SK-N-SH (cell line): Measurements from ENCODE around the gene AQP9. TPM values are rescaled to one million over a fixed set of nuclear protein-coding genes. Genes with fewer than 3 reads are reported as not detected.

Experiments
- CTCF ChIA-PET: fragments of 300-600, 350-600 bp; formaldehyde crosslinking; extraction: SDS; loops from one replicate; lab custom pipeline; 2021; lab: Yijun Ruan, JAX
- POLR2A ChIA-PET: fragments of 350-600 bp; sonication (Branson Sonifier 250); formaldehyde crosslinking; extraction: SDS; loops from one replicate; lab custom pipeline; 2020; ENCODE audit warnings: antibody characterized with exemption, inconsistent platforms; lab: Yijun Ruan, JAX
- DNase-seq: peaks from one replicate; pipeline ENCODE4 v3.0.0; 2012
- H2AFZ ChIP-seq: fragments of 200-600 bp; sonication (generic); 2 replicates; pipeline ENCODE4 v1.8.1; 2016; ENCODE audit warnings: antibody characterized with exemption, mild to moderate bottlenecking, low read depth
- H3F3A ChIP-seq: fragments of 200-600 bp; sonication (generic); replicated peaks from 2 replicates; pipeline ENCODE3; 2016; ENCODE audit warnings: antibody characterized with exemption, mild to moderate bottlenecking; ENCODE audit not compliant: insufficient read depth
- H3K27ac ChIP-seq, 2 experiments: fragments of 200-500 bp in 1 of 2; fragments of 200-600 bp in 1 of 2; sonication (Bioruptor generic) in 1 of 2; sonication (generic), shearing (Covaris generic) in 1 of 2; 2 replicates each; pipeline versions ENCODE4 v1.5.1 to v1.6.1; 2014 to 2016; ENCODE audit warnings: low read depth in 2 of 2, inconsistent platforms in 1 of 2, low read length in 1 of 2, mild to moderate bottlenecking in 1 of 2, mixed read lengths in 1 of 2
- H3K27me3 ChIP-seq: fragments of 200-600 bp; sonication (generic), shearing (Covaris generic); 2 replicates; pipeline ENCODE4 v1.6.1; 2016; ENCODE audit warnings: mixed run types; ENCODE audit not compliant: insufficient read depth
- H3K36me3 ChIP-seq, 2 experiments: fragments of 200-500 bp in 1 of 2; fragments of 200-600 bp in 1 of 2; sonication (Bioruptor generic) in 1 of 2; sonication (generic) in 1 of 2; replicated peaks in 1 of 2; 2 replicates each; pipeline versions ENCODE3 to v1.5.1; 2014 to 2016; ENCODE audit warnings: low read length in 1 of 2, mild to moderate bottlenecking in 1 of 2; ENCODE audit not compliant: insufficient read depth in 2 of 2, control insufficient read depth in 1 of 2
- H3K4me1 ChIP-seq, 2 experiments: fragments of 200-500 bp in 1 of 2; fragments of 200-600 bp in 1 of 2; sonication (Bioruptor generic) in 1 of 2; sonication (generic), shearing (Covaris generic) in 1 of 2; 2 replicates each; pipeline versions ENCODE4 v1.5.1 to v1.6.1; 2014 to 2016; ENCODE audit warnings: low read depth in 1 of 2, low read length in 1 of 2, mixed run types in 1 of 2; ENCODE audit not compliant: insufficient read depth in 2 of 2, control insufficient read depth in 1 of 2
- H3K4me2 ChIP-seq: fragments of 200-600 bp; sonication (generic), shearing (Covaris generic); 2 replicates; pipeline ENCODE4 v1.6.1; 2017; ENCODE audit warnings: mixed run types
- H3K4me3 ChIP-seq, 2 experiments: fragments of 200-500 bp in 1 of 2; fragments of 200-600 bp in 1 of 2; sonication (Bioruptor generic) in 1 of 2; sonication (generic), shearing (Covaris generic) in 1 of 2; 2 replicates each; pipeline versions ENCODE4 v1.5.1 to v1.8.1; 2014 to 2016; ENCODE audit warnings: low read depth in 2 of 2, inconsistent platforms in 1 of 2, low read length in 1 of 2, mild to moderate bottlenecking in 1 of 2, mixed read lengths in 1 of 2, moderate library complexity in 1 of 2
- H3K79me2 ChIP-seq: fragments of 200-600 bp; sonication (generic); 2 replicates; pipeline ENCODE4 v1.8.1; 2017; ENCODE audit warnings: mild to moderate bottlenecking; ENCODE audit not compliant: insufficient read depth
- H3K9ac ChIP-seq: fragments of 200-600 bp; sonication (generic); 2 replicates; pipeline ENCODE4 v1.6.1; 2017; ENCODE audit warnings: mixed run types
- H3K9me2 ChIP-seq: fragments of 200-600 bp; sonication (generic); 2 replicates; pipeline ENCODE4 v1.6.1; 2017; ENCODE audit warnings: mixed run types
- H3K9me3 ChIP-seq: fragments of 200-600 bp; sonication (generic); 2 replicates; pipeline ENCODE4 v1.6.1; 2017; ENCODE audit warnings: mixed run types, mild to moderate bottlenecking, moderate library complexity
- H4K20me1 ChIP-seq: fragments of 200-600 bp; sonication (generic); 2 replicates; pipeline ENCODE4 v1.6.1; 2017; ENCODE audit warnings: mild to moderate bottlenecking, mixed run types; ENCODE audit not compliant: insufficient read depth
- EZH2phosphoT487 ChIP-seq: fragments of 200-600 bp; sonication (generic); IDR thresholded peaks from 2 replicates; pipeline ENCODE4 v1.6.1; 2017; ENCODE audit warnings: low read depth, mixed run types, mild to moderate bottlenecking, antibody characterized with exemption, moderate library complexity, borderline replicate concordance
- FOXJ3 ChIP-seq: sonication (generic); formaldehyde crosslinking; IDR thresholded peaks from 2 replicates; pipeline ENCODE4 v1.5.1; 2020; ENCODE audit warnings: mild to moderate bottlenecking, missing genetic modification reagents
- GATA2 ChIP-seq: sonication (generic); formaldehyde crosslinking; IDR thresholded peaks from 2 replicates; pipeline ENCODE4 v1.5.0; 2020; ENCODE audit warnings: mild to moderate bottlenecking, missing genetic modification reagents
- MXI1 ChIP-seq: IDR thresholded peaks from 2 replicates; pipeline ENCODE4 v1.6.1; 2012; ENCODE audit warnings: mild to moderate bottlenecking, low read depth, low read length, improper control_type of control experiment
- RAD21 ChIP-seq: IDR thresholded peaks from 2 replicates; pipeline ENCODE4 v1.6.1; 2012; ENCODE audit warnings: mild to moderate bottlenecking, low read length
- RXRA ChIP-seq: IDR thresholded peaks from 2 replicates; pipeline ENCODE4 v1.4.0; 2012; ENCODE audit warnings: low read depth, mild to moderate bottlenecking, borderline replicate concordance
- SMC3 ChIP-seq: IDR thresholded peaks from 2 replicates; pipeline ENCODE4 v1.6.1; 2012; ENCODE audit warnings: low read depth, low read length, improper control_type of control experiment
- TAF1 ChIP-seq: IDR thresholded peaks from 2 replicates; pipeline ENCODE4 v1.6.1; 2012; ENCODE audit warnings: low read depth, mild to moderate bottlenecking, low read length, moderate library complexity, borderline replicate concordance
- WGBS: methylation state at CpG from one replicate; pipeline ENCODE4 v1.1.6; 2017; ENCODE audit warnings: low lambda C conversion rate; 5-methylcytosine and 5-hydroxymethylcytosine counted together
- polyA plus RNA-seq, 3 experiments: library from polyadenylated mRNA; depleted of rRNA; stranded (reverse); fragments of >200 nt; gene quantifications; 2 replicates each; pipeline ENCODE4 v1.2.3, GENCODE V29; 2012
- TF ChIP-seq, protein P1 (sequence below): IDR thresholded peaks from 2 replicates; pipeline ENCODE4; 2012
- TF ChIP-seq, protein P2 (sequence below): fragments of 150-350 bp; IDR thresholded peaks from 2 replicates; pipeline ENCODE4 v1.6.1; 2016; ENCODE audit warnings: mild to moderate bottlenecking, low read depth, low read length
- TF ChIP-seq, protein P3 (sequence below): fragments of 200-600 bp; sonication (generic); IDR thresholded peaks from 2 replicates; pipeline ENCODE4 v1.6.1; 2017; ENCODE audit warnings: antibody characterized with exemption, mild to moderate bottlenecking, moderate library complexity
- TF ChIP-seq, protein P4 (sequence below): fragments of 150-350 bp; IDR thresholded peaks from 2 replicates; pipeline ENCODE4 v1.6.1; 2017; ENCODE audit warnings: antibody characterized with exemption, low read length, low read depth, borderline replicate concordance
- TF ChIP-seq, protein P5 (sequence below): IDR thresholded peaks from 2 replicates; pipeline ENCODE4 v1.4.0; 2012; ENCODE audit warnings: low read depth
- TF ChIP-seq, protein P6 (sequence below): IDR thresholded peaks from 2 replicates; pipeline ENCODE4 v1.6.1; 2012; ENCODE audit warnings: mild to moderate bottlenecking, low read depth, low read length, moderate library complexity

Gene AQP9
- polyA plus RNA-seq, 1 of the 3 experiments (the other 2 are of a cell fraction), result not detected

DNA sequence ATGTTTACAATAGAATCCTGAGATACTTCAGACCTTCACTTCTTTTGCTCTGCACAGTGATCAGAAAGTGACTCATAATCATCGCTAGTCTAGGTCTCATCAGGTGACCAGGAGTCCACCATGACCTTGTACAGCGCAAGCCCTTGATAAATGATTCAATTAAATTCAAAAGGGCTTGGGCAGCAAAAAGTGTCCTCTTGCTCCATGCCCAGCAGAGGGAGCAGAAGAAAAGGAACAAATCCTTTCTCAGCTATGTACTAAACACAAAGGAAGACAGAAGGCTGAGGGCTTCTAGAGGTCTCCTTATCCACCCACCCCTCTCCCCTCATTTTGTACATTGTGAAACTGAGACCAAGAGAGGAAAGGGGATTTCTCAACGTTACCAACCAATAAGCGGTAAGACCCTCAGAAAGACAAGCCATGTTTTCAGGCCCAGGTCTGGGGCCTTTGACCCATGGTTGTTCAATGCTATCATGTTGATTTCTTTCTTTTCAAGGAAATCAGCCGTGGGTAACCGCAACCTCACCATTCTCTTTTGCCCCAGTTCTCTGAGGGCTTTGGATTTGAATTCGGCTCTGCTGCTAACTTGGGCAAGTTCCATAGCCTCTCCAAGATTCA lies 74.8 kb downstream of the AQP9 start (continued):
- no peak for TF ChIP-seq RXRA
- TF ChIP-seq RAD21, result peak; percentile 31; the same call in 1 of the 2 replicates
- TF ChIP-seq, protein P1, sequence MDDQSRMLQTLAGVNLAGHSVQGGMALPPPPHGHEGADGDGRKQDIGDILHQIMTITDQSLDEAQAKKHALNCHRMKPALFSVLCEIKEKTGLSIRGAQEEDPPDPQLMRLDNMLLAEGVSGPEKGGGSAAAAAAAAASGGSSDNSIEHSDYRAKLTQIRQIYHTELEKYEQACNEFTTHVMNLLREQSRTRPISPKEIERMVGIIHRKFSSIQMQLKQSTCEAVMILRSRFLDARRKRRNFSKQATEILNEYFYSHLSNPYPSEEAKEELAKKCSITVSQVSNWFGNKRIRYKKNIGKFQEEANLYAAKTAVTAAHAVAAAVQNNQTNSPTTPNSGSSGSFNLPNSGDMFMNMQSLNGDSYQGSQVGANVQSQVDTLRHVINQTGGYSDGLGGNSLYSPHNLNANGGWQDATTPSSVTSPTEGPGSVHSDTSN, result no peak
- TF ChIP-seq, protein P2, sequence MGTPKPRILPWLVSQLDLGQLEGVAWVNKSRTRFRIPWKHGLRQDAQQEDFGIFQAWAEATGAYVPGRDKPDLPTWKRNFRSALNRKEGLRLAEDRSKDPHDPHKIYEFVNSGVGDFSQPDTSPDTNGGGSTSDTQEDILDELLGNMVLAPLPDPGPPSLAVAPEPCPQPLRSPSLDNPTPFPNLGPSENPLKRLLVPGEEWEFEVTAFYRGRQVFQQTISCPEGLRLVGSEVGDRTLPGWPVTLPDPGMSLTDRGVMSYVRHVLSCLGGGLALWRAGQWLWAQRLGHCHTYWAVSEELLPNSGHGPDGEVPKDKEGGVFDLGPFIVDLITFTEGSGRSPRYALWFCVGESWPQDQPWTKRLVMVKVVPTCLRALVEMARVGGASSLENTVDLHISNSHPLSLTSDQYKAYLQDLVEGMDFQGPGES, result no peak
- no peak for TF ChIP-seq MXI1
- 0 out of 2 replicates have a peak, but pooled peaks have one; percentile 20 for TF ChIP-seq SMC3
- no peak for TF ChIP-seq TAF1
- no peak for TF ChIP-seq GATA2 (CRISPR knock-in tag)
- TF ChIP-seq EZH2phosphoT487, result no peak
- TF ChIP-seq, protein P3, sequence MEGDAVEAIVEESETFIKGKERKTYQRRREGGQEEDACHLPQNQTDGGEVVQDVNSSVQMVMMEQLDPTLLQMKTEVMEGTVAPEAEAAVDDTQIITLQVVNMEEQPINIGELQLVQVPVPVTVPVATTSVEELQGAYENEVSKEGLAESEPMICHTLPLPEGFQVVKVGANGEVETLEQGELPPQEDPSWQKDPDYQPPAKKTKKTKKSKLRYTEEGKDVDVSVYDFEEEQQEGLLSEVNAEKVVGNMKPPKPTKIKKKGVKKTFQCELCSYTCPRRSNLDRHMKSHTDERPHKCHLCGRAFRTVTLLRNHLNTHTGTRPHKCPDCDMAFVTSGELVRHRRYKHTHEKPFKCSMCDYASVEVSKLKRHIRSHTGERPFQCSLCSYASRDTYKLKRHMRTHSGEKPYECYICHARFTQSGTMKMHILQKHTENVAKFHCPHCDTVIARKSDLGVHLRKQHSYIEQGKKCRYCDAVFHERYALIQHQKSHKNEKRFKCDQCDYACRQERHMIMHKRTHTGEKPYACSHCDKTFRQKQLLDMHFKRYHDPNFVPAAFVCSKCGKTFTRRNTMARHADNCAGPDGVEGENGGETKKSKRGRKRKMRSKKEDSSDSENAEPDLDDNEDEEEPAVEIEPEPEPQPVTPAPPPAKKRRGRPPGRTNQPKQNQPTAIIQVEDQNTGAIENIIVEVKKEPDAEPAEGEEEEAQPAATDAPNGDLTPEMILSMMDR, result peak; percentile 51
- TF ChIP-seq, all 33 proteins: peak for 3

DNA sequence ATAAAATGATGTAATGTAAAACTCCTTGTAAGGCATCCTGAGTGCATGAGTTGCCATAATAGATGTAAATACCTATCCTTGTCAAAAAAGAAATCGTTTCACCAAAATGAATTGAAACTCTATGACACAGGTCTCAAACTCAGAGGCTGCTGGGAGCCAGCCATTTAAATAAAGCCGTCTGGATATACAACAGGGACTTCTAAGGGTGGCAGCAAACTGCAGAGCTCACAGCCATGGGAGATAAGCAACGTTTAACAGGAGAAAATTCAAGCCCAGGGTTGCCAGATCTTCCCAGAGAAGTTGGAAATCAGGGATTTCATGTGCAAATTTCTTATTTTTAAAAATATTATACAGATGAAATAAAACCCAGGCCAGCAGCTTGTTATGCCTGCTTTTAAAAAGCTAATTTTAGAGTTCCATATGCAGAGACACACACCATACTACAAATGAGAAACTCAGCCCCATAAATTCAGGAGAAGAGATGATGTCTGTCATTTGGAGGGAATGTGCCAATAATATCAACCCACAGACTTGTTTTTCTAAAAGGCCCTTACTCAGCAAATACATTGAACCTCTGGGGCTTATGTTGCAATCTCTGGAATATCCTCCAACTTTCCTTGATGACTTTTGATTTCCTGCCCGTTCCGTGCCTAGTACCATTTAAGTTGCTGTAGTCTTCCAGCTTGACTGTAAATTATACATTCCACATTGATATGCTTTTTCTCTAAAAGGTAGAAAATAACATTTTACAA lies 75.6 kb downstream of the AQP9 start:
- Histone ChIP-seq H3K4me3 (no peak overlapping the region), H3K9me3 (no peaks in the 10 kb centered on the region), H3K27ac (no peak overlapping the region), H3K9me2 (no peaks in the 10 kb centered on the region), H3K9ac (no peak overlapping the region), H3F3A (no peaks in the 10 kb centered on the region), H3K36me3 (no peaks in the 10 kb centered on the region), H3K4me2 (no peak overlapping the region), H2AFZ (no peak overlapping the region), H4K20me1 (no peaks in the 10 kb centered on the region), H3K4me1 (no peaks in the 10 kb centered on the region), H3K79me2 (no peaks in the 10 kb centered on the region), H3K27me3 (no peaks in the 10 kb centered on the region)
- TF ChIP-seq, protein P4, sequence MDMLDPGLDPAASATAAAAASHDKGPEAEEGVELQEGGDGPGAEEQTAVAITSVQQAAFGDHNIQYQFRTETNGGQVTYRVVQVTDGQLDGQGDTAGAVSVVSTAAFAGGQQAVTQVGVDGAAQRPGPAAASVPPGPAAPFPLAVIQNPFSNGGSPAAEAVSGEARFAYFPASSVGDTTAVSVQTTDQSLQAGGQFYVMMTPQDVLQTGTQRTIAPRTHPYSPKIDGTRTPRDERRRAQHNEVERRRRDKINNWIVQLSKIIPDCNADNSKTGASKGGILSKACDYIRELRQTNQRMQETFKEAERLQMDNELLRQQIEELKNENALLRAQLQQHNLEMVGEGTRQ, result no peak
- TF ChIP-seq, protein P5, sequence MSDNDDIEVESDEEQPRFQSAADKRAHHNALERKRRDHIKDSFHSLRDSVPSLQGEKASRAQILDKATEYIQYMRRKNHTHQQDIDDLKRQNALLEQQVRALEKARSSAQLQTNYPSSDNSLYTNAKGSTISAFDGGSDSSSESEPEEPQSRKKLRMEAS, result no peak
- TF ChIP-seq, protein P6, sequence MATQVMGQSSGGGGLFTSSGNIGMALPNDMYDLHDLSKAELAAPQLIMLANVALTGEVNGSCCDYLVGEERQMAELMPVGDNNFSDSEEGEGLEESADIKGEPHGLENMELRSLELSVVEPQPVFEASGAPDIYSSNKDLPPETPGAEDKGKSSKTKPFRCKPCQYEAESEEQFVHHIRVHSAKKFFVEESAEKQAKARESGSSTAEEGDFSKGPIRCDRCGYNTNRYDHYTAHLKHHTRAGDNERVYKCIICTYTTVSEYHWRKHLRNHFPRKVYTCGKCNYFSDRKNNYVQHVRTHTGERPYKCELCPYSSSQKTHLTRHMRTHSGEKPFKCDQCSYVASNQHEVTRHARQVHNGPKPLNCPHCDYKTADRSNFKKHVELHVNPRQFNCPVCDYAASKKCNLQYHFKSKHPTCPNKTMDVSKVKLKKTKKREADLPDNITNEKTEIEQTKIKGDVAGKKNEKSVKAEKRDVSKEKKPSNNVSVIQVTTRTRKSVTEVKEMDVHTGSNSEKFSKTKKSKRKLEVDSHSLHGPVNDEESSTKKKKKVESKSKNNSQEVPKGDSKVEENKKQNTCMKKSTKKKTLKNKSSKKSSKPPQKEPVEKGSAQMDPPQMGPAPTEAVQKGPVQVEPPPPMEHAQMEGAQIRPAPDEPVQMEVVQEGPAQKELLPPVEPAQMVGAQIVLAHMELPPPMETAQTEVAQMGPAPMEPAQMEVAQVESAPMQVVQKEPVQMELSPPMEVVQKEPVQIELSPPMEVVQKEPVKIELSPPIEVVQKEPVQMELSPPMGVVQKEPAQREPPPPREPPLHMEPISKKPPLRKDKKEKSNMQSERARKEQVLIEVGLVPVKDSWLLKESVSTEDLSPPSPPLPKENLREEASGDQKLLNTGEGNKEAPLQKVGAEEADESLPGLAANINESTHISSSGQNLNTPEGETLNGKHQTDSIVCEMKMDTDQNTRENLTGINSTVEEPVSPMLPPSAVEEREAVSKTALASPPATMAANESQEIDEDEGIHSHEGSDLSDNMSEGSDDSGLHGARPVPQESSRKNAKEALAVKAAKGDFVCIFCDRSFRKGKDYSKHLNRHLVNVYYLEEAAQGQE, result no peak
- TF ChIP-seq FOXJ3 (CRISPR knock-in tag) (no peak), EZH2phosphoT487 (no peak)
- no peak for DNase-seq
- ChIA-PET POLR2A (interaction anchor here (0.5 kb wide), 1 partner anchor 786 kb away, joined by 3 read pairs; no protein-coding TSS in a partner anchor), CTCF (interaction anchor here (0.7 to 1.7 kb wide), 4 partner anchors 9 to 32 kb away, joined by 3 to 8 read pairs (median 4); no protein-coding TSS in a partner anchor)
- 69% methylated on average over 5 of the region's 5 CpGs for WGBS
